Fibroblast of villous mesenchyme (primary cell): ENCODE results near the gene HMGCLL1. TPM values are rescaled to one million over a fixed set of nuclear protein-coding genes. Genes with fewer than 3 reads are reported as not detected.
A peak's percentile ranks its signal among the peaks of the same experiment; 100 is the strongest.

Experiments used
- DNase-seq: peaks from one replicate; pipeline ENCODE4 v3.0.0-alpha.2; 2010; ENCODE audit warnings: low read depth
- H3K4me3 ChIP-seq: 2 replicates; pipeline ENCODE4 v1.5.1; 2011; ENCODE audit warnings: low read depth, mild to moderate bottlenecking, low read length
- total RNA-seq: library from RNA; depleted of rRNA; stranded (reverse); fragments of >200 nt; gene quantifications from 2 replicates; pipeline ENCODE4 v1.2.3, GENCODE V29; 2012
- TF ChIP-seq, protein P1 (sequence below): IDR thresholded peaks from 2 replicates; pipeline ENCODE4 v1.5.1; 2012; ENCODE audit warnings: low read depth, mild to moderate bottlenecking, low read length; ENCODE audit not compliant: insufficient read depth

Gene HMGCLL1
- total RNA-seq, 1 donor, result 0.43 TPM

DNA sequence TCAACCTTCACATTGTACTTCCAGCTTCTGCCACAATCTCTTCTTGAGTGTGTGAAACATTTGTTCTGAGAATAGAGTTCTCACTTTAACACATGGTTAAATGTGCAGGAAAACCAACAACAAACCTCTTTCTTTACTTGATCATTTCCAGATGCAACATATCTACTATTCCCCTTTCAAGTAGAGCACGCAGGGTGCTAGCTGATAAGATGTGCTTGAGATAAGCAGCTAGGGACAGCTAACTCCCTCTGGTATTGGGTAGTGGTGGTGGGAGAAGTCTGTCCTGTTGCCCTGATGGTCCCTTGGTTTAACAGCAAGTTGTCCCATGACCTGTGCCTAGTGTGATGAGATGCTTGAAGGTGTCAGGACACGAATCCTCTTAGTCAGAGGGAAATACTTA lies 15.4 kb upstream of the HMGCLL1 start:
- H3K4me3 ChIP-seq, result no peak overlapping the region
- TF ChIP-seq, protein P1, sequence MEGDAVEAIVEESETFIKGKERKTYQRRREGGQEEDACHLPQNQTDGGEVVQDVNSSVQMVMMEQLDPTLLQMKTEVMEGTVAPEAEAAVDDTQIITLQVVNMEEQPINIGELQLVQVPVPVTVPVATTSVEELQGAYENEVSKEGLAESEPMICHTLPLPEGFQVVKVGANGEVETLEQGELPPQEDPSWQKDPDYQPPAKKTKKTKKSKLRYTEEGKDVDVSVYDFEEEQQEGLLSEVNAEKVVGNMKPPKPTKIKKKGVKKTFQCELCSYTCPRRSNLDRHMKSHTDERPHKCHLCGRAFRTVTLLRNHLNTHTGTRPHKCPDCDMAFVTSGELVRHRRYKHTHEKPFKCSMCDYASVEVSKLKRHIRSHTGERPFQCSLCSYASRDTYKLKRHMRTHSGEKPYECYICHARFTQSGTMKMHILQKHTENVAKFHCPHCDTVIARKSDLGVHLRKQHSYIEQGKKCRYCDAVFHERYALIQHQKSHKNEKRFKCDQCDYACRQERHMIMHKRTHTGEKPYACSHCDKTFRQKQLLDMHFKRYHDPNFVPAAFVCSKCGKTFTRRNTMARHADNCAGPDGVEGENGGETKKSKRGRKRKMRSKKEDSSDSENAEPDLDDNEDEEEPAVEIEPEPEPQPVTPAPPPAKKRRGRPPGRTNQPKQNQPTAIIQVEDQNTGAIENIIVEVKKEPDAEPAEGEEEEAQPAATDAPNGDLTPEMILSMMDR, result no peak
- DNase-seq, result no peak

DNA sequence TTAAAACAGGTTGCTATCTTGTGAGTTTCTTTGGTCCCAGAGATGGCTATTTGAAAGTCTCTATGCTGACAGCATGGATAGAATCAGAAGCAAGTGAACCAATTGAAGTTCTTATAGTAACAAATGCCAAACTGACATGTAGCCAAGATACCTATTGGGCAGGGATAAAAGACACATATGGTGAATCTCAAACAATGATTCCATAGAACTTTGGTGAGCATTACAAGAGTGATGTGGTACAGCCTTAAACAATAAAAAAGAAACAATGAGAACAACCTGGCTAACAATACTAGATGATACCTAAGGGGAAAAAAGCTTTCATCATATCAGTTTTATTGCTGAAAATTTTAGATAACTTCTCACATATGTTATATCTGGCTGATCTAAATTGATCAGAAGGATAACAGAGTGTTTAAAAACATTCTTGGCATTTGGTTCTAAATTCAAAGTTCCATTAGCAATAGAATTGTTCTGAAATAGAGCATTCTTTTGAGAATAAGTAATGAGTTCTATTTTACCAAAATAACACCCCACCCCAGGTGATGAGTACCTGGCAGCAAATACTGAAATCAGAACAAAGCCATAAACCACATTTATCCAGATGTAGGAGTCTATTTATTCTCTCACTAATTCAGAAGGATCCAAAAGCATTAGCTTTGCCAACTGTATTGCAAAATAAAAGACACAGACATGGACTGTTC lies 5.8 kb upstream of the HMGCLL1 start:
- TF ChIP-seq, protein P1, result no peak
- no peak overlapping the region for H3K4me3 ChIP-seq
- DNase-seq, result no peak

DNA sequence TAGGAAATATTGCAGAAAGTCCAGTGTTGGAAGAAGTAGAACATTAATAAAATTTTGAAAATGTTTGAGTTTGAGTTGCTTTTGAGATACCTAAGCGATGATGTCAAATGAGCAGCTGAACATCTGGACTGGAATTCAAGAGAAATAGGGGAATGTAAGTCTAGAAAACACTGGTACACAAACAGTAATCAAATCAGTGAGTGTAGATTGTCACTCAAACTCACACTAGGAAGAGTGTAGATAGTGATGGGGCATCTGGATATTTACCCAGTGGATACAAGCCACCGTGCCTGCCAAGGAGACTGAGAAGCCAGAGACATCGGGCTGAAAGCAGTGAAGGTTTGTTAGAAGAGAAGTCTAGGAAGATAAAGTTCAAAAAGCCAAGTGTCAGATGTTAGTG lies 2.2 kb downstream of the HMGCLL1 start:
- no peak overlapping the region for H3K4me3 ChIP-seq
- TF ChIP-seq, protein P1, result no peak
- no peak for DNase-seq

DNA sequence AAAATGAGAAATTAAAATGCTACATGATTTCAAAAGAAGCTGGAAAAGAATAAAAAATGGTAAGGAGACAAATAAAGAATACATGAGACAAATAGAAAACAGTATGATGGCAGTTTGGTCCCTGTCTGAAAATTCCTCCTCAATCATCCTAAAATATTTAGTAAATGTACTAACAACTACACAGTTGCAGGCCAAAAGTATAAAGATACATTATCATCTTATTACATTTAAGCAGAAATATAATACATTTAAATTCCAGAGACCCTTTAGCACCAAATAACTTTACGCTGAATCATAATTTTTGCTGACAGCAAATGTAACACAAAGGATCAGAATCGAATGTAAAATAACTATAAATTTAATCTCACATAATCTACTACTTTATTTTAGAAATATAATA lies 4.4 kb downstream of the HMGCLL1 start:
- no peak for DNase-seq
- TF ChIP-seq, protein P1, result no peak
- H3K4me3 ChIP-seq, result no peak overlapping the region

DNA sequence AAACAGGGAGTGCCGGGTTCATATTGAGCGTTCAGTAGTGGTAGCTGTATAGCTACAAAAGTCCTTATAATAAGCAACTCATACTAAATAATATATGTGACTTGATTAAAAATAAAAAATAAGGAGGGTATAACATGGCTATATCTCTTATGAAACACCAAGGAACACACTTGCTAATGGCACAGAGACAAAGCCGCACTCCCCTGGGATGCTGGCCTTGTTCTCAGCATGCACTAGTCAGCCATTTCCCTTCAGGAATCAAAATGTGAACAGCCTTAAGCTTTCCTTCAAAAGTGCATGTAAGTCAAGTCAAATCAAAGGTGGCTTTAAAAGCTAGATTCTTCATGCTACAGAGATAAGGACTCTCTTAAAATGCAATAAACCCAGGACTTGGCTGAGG lies 9.4 kb downstream of the HMGCLL1 start:
- DNase-seq, result no peak
- no peak overlapping the region for H3K4me3 ChIP-seq
- TF ChIP-seq, protein P1, result no peak

DNA sequence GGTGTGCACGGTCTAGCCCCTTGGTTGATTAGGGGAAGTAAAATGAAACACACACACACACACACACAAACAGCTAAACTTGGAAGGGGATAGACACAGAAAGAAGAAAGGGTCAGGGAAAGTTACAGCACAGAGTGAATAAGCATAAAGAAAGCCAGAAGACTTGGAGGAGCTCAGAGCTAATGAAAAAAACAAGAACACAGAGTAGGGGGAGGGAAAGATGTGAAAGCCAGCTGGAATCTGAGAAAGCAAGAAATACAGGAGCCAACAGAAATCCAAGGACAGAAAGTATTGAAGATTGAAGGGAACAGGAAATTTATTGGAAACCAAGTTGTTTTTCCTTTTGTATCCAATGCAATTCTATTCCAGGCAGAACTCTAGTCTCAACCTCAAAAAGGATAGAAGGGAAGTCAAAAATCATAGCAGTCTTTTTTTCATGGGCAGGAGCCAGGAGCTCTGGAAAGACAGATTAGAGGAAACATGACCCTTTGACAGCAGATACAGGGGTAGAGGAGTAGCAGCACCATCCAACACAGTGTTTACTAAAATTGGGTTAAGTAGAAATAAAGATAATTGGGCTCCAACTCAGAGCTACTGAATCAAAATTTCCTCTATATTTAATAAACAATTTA lies 10.1 kb downstream of the HMGCLL1 start:
- H3K4me3 ChIP-seq, result no peak overlapping the region
- TF ChIP-seq, protein P1, result no peak
- DNase-seq, result peak; percentile 1

DNA sequence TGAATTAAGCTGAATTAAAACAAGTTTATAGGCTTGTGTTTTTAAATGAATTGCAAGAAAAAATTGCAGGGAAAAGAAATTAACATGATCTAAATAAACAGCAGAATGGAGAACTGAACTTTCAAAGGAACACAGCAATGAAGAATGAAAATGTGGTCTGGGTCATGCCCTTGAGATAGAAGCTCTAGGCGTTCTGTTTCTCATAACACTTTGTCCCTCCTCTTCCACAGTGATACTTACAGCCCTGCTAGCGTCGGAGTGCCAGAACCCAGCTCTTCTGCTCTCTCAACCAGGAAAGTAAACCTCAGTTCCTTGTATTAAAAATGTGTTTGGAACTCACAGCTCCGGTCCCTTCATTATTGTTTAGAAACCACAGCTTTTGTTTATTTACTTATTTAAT lies 11.4 kb downstream of the HMGCLL1 start:
- TF ChIP-seq, protein P1, result no peak
- DNase-seq, result no peak
- no peak overlapping the region for H3K4me3 ChIP-seq
